ENCODE data around the gene ATG13. TPM values are rescaled to one million over a fixed set of nuclear protein-coding genes. Genes with fewer than 3 reads are reported as not detected.
"Not testable (repeated sequence)": the region's sequence is repeated elsewhere in the genome, so short reads cannot be mapped to it uniquely, and the experiment has no call there.

ATG13 gene
- total RNA-seq, 4 donors from 2014 or later: 40.9 to 79.4 (median 66.4) TPM

GRCh38 chr11:46669711-46670139 is 52.4 kb downstream of the ATG13 start:
- H3K4me3 ChIP-seq: no peak overlapping the region
- no peak for DNase-seq
- H3K27ac ChIP-seq: peak overlapping the region in 2 of 4 donors; percentile 25 to 32
- intact Hi-C loops (cut with DNase I): no loop called here
- H3K27me3 ChIP-seq: no peaks in the 10 kb centered on the region
- WGBS, 2 donors: 67 to 81% methylated on average over 3 of the region's 3 CpGs
- no peaks in the 10 kb centered on the region for H3K9me3 ChIP-seq
- peak in 3 of 6 experiments; percentile 10 to 54 (median 30) for TF ChIP-seq CTCF (IDR thresholded peaks at IDR 0.05)
- no peak for TF ChIP-seq POLR2A (IDR thresholded peaks at IDR 0.05)
- H3K4me1 ChIP-seq: peaks cover 13 to 74% (median 20%) of the 10 kb centered on the region in 3 donors
- H3K36me3 ChIP-seq: peaks cover 33 to 91% (median 36%) of the 10 kb centered on the region in 3 donors

- H3K27me3 ChIP-seq; H3K4me3 ChIP-seq; H3K9me3 ChIP-seq; intact Hi-C loops (cut with DNase I); DNase-seq: not testable (repeated sequence)
- peak overlapping the region in 3 of 4 donors; percentile 25 to 50 (median 32) for H3K27ac ChIP-seq
- peaks cover 33 to 84% (median 36%) of the 10 kb centered on the region in 3 donors for H3K36me3 ChIP-seq
- H3K4me1 ChIP-seq: peaks cover 21 to 79% (median 28%) of the 10 kb centered on the region in 3 donors
- 76 to 83% methylated on average over 3 of the region's 3 CpGs for whole genome bisulfite sequencing, 2 donors
These were observed 53.2 kb downstream of the ATG13 start for GRCh38 chr11:46670521-46670920.

- peaks cover 29 to 88% (median 41%) of the 10 kb centered on the region in 3 donors for H3K4me1 ChIP-seq
- WGBS, 2 donors: 89 to 90% methylated on average over 8 to 10 of the region's 10 CpGs
- H3K9me3 ChIP-seq: no peaks in the 10 kb centered on the region
- H3K36me3 ChIP-seq: peaks cover 33 to 77% (median 35%) of the 10 kb centered on the region in 3 donors
- intact Hi-C loops (cut with DNase I): no loop called here
- no peak for DNase-seq
- no peak overlapping the region for H3K4me3 ChIP-seq
- TF ChIP-seq POLR2A (IDR thresholded peaks at IDR 0.05) (no peak), CTCF (IDR thresholded peaks at IDR 0.05) (no peak)
- no peaks in the 10 kb centered on the region for H3K27me3 ChIP-seq
- peak overlapping the region in 2 of 4 donors; percentile 42 to 45 for H3K27ac ChIP-seq
These were observed 54.6 kb downstream of the ATG13 start for GRCh38 chr11:46671958-46672315.

GRCh38 chr11:46672381-46672839 is 55.1 kb downstream of the ATG13 start:
- peaks cover 28 to 77% (median 33%) of the 10 kb centered on the region in 3 donors for H3K36me3 ChIP-seq
- H3K27ac ChIP-seq: peak overlapping the region in 3 of 4 donors; percentile 15 to 42 (median 23)
- DNase-seq: no peak
- H3K4me1 ChIP-seq: peaks cover 33 to 88% (median 36%) of the 10 kb centered on the region in 3 donors
- WGBS, 2 donors: 0 to 50% methylated on average over 1 to 4 of the region's 7 CpGs
- H3K4me3 ChIP-seq: no peak overlapping the region
- H3K27me3 ChIP-seq: no peaks in the 10 kb centered on the region
- TF ChIP-seq CTCF (IDR thresholded peaks at IDR 0.05) (no peak), POLR2A (IDR thresholded peaks at IDR 0.05) (no peak)
- no peaks in the 10 kb centered on the region for H3K9me3 ChIP-seq
- intact Hi-C loops (cut with DNase I): no loop called here

- H3K4me3 ChIP-seq: no peak overlapping the region
- H3K4me1 ChIP-seq: peaks cover 33 to 78% (median 34%) of the 10 kb centered on the region in 3 donors
- no peak for DNase-seq
- H3K27ac ChIP-seq: peak overlapping the region in 3 of 4 donors; percentile 84 to 90 (median 87)
- peaks cover 29 to 77% (median 34%) of the 10 kb centered on the region in 3 donors for H3K36me3 ChIP-seq
- H3K9me3 ChIP-seq: no peaks in the 10 kb centered on the region
- 35 to 70% methylated on average over 2 to 6 of the region's 6 CpGs for WGBS, 2 donors
- TF ChIP-seq CTCF (IDR thresholded peaks at IDR 0.05): no peak
- no peak for TF ChIP-seq POLR2A (IDR thresholded peaks at IDR 0.05)
- intact Hi-C loops (cut with DNase I): no loop called here
- no peaks in the 10 kb centered on the region for H3K27me3 ChIP-seq
These were observed 56.5 kb downstream of the ATG13 start for GRCh38 chr11:46673713-46674462.
